Fibroblast of pulmonary artery (primary cell): ENCODE results near the gene ABCB9.

ENCODE experiments used
- DNase-seq: peaks from one replicate; pipeline ENCODE4 v3.0.0-alpha.2; 2010; ENCODE audit warnings: low read depth
- H3K4me3 ChIP-seq: replicated peaks from 2 replicates; pipeline ENCODE4 v1.5.1; 2011; ENCODE audit warnings: low read depth, mild to moderate bottlenecking, control low read depth, low read length, moderate library complexity
- CTCF ChIP-seq: IDR thresholded peaks from 2 replicates; pipeline ENCODE4 v1.5.1; 2011; ENCODE audit warnings: mild to moderate bottlenecking, control low read depth, low read length, inconsistent platforms; ENCODE audit errors: missing control alignments

The ABCB9 gene

GRCh38 chr12:122882908-122883558 is 83.2 kb downstream of the ABCB9 start:
- no peak overlapping the region for H3K4me3 ChIP-seq
- no peak for DNase-seq
- no peak for TF ChIP-seq CTCF

GRCh38 chr12:122880668-122881067 is 85.6 kb downstream of the ABCB9 start:
- no peak overlapping the region for H3K4me3 ChIP-seq
- DNase-seq, result peak; percentile 78
- TF ChIP-seq CTCF, result peak; percentile 74

- no peak overlapping the region for H3K4me3 ChIP-seq
- TF ChIP-seq CTCF, result no peak
- DNase-seq, result peak; percentile 67
Measured at GRCh38 chr12:122880155-122880667, 86.1 kb downstream of the ABCB9 start.
